ENCODE measurements around the gene KLK11. TPM values are rescaled to one million over a fixed set of nuclear protein-coding genes. Genes with fewer than 3 reads are reported as not detected.

KLK11 gene
- total and polyA plus RNA-seq, 10 of the 15 experiments (the other 5 are each of a cell fraction or from before 2014, with no cell fraction given) = not detected

DNA sequence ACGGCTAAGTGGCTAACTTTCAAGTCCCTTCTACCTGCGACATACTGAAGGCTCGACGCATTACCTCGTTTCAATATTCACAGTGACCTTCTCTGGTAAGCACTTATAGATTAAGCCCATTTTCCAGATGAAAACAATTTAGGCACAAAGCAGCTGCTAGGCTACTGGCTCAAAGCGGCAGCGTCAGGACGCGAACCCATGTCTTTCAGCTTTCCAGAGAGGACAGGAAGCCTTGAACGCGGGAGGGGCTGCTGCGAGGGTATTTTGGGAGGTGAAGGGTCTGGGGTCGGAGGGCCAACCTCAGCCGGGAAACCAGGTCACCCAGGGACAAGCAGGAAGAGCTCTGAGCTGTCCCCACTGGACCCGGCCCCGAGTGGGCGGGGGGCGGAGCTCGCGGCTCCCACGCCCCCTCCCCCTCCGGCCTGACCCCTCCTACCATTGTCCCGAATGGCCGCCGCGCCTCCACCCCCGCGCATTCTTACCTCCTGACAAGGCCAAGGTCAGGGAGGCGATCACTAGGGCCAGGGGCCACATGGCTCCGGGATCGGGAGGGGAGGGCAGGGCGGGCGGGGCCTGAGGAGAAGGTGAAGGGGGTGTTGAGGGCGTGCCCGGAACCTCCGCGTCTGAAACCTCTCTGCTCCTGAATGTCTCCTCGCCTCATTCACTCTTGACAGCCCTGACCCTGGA lies 38.3 kb upstream of the KLK11 start, which contains the start of gene KLK13:
KLK13 (minus strand) TSS at position 559 of the 687 bp plus-strand sequence; CDS start at position 534, 25 bp downstream.
- no TSS peak for BruUV-seq (replicated peaks)

DNA sequence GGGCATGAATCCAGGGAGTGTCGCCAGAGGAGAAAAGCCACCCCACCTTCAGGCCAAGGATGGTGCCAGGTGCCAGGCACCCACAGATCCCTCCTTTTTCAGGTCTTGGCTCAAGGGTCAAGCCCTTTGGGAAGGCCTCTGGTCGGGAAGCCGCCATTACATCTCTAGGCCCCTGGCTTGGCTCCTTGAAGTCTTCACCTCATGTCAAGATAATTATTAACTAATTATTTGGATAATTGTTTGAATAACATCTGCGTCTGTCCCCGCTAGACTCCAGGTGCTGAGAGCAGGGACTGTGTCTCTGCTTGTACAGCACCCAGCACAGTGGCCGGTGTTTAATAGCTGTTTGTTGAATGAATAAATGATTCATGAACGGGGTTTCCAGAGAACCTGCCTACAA lies 37.2 kb upstream of the KLK11 start:
- Histone ChIP-seq H2AFZ (ENCODE audit: control insufficient read depth, low read depth, low read length) (no peak overlapping the region), H3K27me3 (replicated peaks in 1 of 2; ENCODE audit: control insufficient read depth in 2 of 2, insufficient read depth in 2 of 2, low read length in 1 of 2) (no peaks in the 10 kb centered on the region; a peak in 1 of 4 replicates), H3K9me3 (replicated peaks; ENCODE audit: control insufficient read depth, insufficient read depth, low read length) (no peaks in the 10 kb centered on the region), H3K4me1 (ENCODE audit: control insufficient read depth, insufficient read depth, low read length) (no peaks in the 10 kb centered on the region), H3K4me2 (ENCODE audit: control insufficient read depth, insufficient read depth) (no peak overlapping the region), H3K9ac (ENCODE audit: control insufficient read depth, insufficient read depth, low read length) (no peak overlapping the region), H3K4me3 (no peak overlapping the region), H3K36me3 (ENCODE audit: control insufficient read depth in 2 of 2, insufficient read depth in 2 of 2, low read length in 1 of 2) (no peaks in the 10 kb centered on the region), H3K27ac (ENCODE audit: control insufficient read depth, insufficient read depth) (no peak overlapping the region), H3K79me2 (ENCODE audit: control insufficient read depth, insufficient read depth, low read length) (no peaks in the 10 kb centered on the region), H4K20me1 (ENCODE audit: control insufficient read depth, insufficient read depth) (no peaks in the 10 kb centered on the region)
- ChIA-PET RAD21 (ENCODE audit: unreplicated experiment) (no interaction called here), CTCF (no interaction called here), SMC1A (ENCODE audit: uncharacterized antibody, unreplicated experiment) (no interaction called here), POLR2A (no interaction called here)
- in situ Hi-C loops (cut with MboI) = no loop called here
- no TSS peak for BruUV-seq (replicated peaks)
- FAIRE-seq (no peak), ATAC-seq (no peak), DNase-seq (ENCODE audit: low read depth, low spot score) (no peak)
- no peak for TF ChIP-seq JUND (IDR thresholded peaks at IDR 0.05; ENCODE audit: low read depth, low read length)
- no peak for TF ChIP-seq EED (IDR thresholded peaks at IDR 0.05; ENCODE audit: low read depth)
- TF ChIP-seq JUNB (IDR thresholded peaks at IDR 0.05) = no peak
- no peak for TF ChIP-seq ESRRA (IDR thresholded peaks at IDR 0.05; ENCODE audit: low read length)
- no peak for TF ChIP-seq ZNF24 (IDR thresholded peaks at IDR 0.05)
- TF ChIP-seq PAX8 (IDR thresholded peaks at IDR 0.05) = no peak
- no peak for TF ChIP-seq SIX5 (IDR thresholded peaks at IDR 0.05; ENCODE audit: low read depth, low read length, severe bottlenecking)
- no peak for TF ChIP-seq EGR1 (IDR thresholded peaks at IDR 0.05; ENCODE audit: borderline replicate concordance in 1 of 2, low read depth in 2 of 2, low read length in 2 of 2)
- intact Hi-C loops (cut with micrococcal nuclease; ENCODE audit: unreplicated experiment) = no loop called here
- WGBS (ENCODE audit: insufficient coverage, insufficient replicate concordance, low lambda C conversion rate, missing lambda C conversion rate) = 64% methylated on average over 7 of the region's 7 CpGs

More for the DNA sequence above, 38.3 kb upstream of the KLK11 start, which contains the start of gene KLK13:
- Histone ChIP-seq H3K9ac (ENCODE audit: control insufficient read depth, insufficient read depth, low read length) (no peak within 1 kb of the TSS), H3K36me3 (ENCODE audit: control insufficient read depth in 2 of 2, insufficient read depth in 2 of 2, low read length in 1 of 2) (no peaks in the 10 kb centered on the region), H3K4me1 (ENCODE audit: control insufficient read depth, insufficient read depth, low read length) (no peaks in the 10 kb centered on the region), H3K27me3 (replicated peaks in 1 of 2; ENCODE audit: control insufficient read depth in 2 of 2, insufficient read depth in 2 of 2, low read length in 1 of 2) (no peaks in the 10 kb centered on the region; a peak in 1 of 4 replicates), H4K20me1 (ENCODE audit: control insufficient read depth, insufficient read depth) (no peaks in the 10 kb centered on the region), H3K4me3 (no peak within 1 kb of the TSS), H3K9me3 (replicated peaks; ENCODE audit: control insufficient read depth, insufficient read depth, low read length) (no peaks in the 10 kb centered on the region), H2AFZ (ENCODE audit: control insufficient read depth, low read depth, low read length) (no peak within 1 kb of the TSS), H3K79me2 (ENCODE audit: control insufficient read depth, insufficient read depth, low read length) (no peaks in the 10 kb centered on the region), H3K4me2 (ENCODE audit: control insufficient read depth, insufficient read depth) (no peak within 1 kb of the TSS), H3K27ac (ENCODE audit: control insufficient read depth, insufficient read depth) (no peak within 1 kb of the TSS)
- ChIA-PET RAD21 (ENCODE audit: unreplicated experiment) (no interaction called here), POLR2A (no interaction called here), SMC1A (ENCODE audit: uncharacterized antibody, unreplicated experiment) (no interaction called here), CTCF (no interaction called here)
- DNase-seq (ENCODE audit: low read depth, low spot score) = no peak
- no peak for TF ChIP-seq MEF2A (IDR thresholded peaks at IDR 0.05; ENCODE audit: insufficient read depth, low read depth, low read length)
- peak in 1 of 2 experiments; percentile 13; a peak in 1 of 3 replicates for TF ChIP-seq EGR1 (IDR thresholded peaks at IDR 0.05; ENCODE audit: borderline replicate concordance in 1 of 2, low read depth in 2 of 2, low read length in 2 of 2)
- no peak for FAIRE-seq
- ATAC-seq = no peak
- in situ Hi-C loops (cut with MboI) = no loop called here
- intact Hi-C loops (cut with micrococcal nuclease; ENCODE audit: unreplicated experiment) = no loop called here
- WGBS (ENCODE audit: insufficient coverage, insufficient replicate concordance, low lambda C conversion rate, missing lambda C conversion rate) = 43% methylated on average over 17 of the region's 38 CpGs
